HEK293 (cell line): Measurements from ENCODE around the gene PTBP2.
A peak's percentile ranks its signal among the peaks of the same experiment; 100 is the strongest.

ENCODE experiments used
- GLI2 ChIP-seq: fragments of 450-650 bp; formaldehyde crosslinking; IDR thresholded peaks from 2 replicates; pipeline ENCODE4; 2017; ENCODE audit warnings: missing biosample characterization, missing genetic modification characterization, low read depth, borderline replicate concordance
- GLIS1 ChIP-seq: fragments of 450-650 bp; formaldehyde crosslinking; IDR thresholded peaks from 2 replicates; pipeline ENCODE4 v1.5.1; 2016; ENCODE audit warnings: missing biosample characterization, missing genetic modification characterization
- HOXA7 ChIP-seq: sonication (generic); formaldehyde crosslinking; IDR thresholded peaks from 2 replicates; pipeline ENCODE4 v1.8.1; 2022; ENCODE audit warnings: missing genetic modification reagents, borderline replicate concordance
- KLF1 ChIP-seq: fragments of 450-650 bp; formaldehyde crosslinking; IDR thresholded peaks from 2 replicates; pipeline ENCODE4 v1.5.1; 2016; ENCODE audit warnings: missing biosample characterization, missing genetic modification characterization
- PATZ1 ChIP-seq: fragments of 450-650 bp; formaldehyde crosslinking; IDR thresholded peaks from 2 replicates; pipeline ENCODE4 v1.5.1; 2016; ENCODE audit warnings: missing biosample characterization, missing genetic modification characterization
- PRDM1 ChIP-seq: fragments of 450-650 bp; formaldehyde crosslinking; IDR thresholded peaks from 2 replicates; pipeline ENCODE4; 2016; ENCODE audit warnings: missing biosample characterization, missing genetic modification characterization
- YY1 ChIP-seq: fragments of 450-650 bp; formaldehyde crosslinking; IDR thresholded peaks from 2 replicates; pipeline ENCODE4 v1.5.1; 2018; ENCODE audit warnings: missing biosample characterization, missing genetic modification characterization
- ZFHX2 ChIP-seq: fragments of 450-650 bp; formaldehyde crosslinking; conservative IDR thresholded peaks from 2 replicates; pipeline ENCODE4 v1.5.1; 2016; ENCODE audit warnings: missing biosample characterization, missing genetic modification characterization
- ZNF10 ChIP-seq: fragments of 450-650 bp; formaldehyde crosslinking; IDR thresholded peaks from 2 replicates; pipeline ENCODE4 v1.5.1; 2017; ENCODE audit warnings: missing biosample characterization, missing genetic modification characterization
- ZNF132 ChIP-seq: fragments of 450-650 bp; formaldehyde crosslinking; IDR thresholded peaks from 2 replicates; pipeline ENCODE4 v1.5.1; 2017; ENCODE audit warnings: missing biosample characterization, missing genetic modification characterization, borderline replicate concordance
- ZNF174 ChIP-seq: fragments of 450-650 bp; formaldehyde crosslinking; IDR thresholded peaks from 2 replicates; pipeline ENCODE4 v1.5.0; 2017; ENCODE audit warnings: missing biosample characterization, mild to moderate bottlenecking, missing genetic modification characterization
- ZNF302 ChIP-seq: fragments of 450-650 bp; formaldehyde crosslinking; IDR thresholded peaks from 2 replicates; pipeline ENCODE4 v1.5.1; 2016; ENCODE audit warnings: missing biosample characterization, missing genetic modification characterization, low read depth
- ZNF311 ChIP-seq: fragments of 450-650 bp; formaldehyde crosslinking; IDR thresholded peaks from 2 replicates; pipeline ENCODE4 v1.5.1; 2017; ENCODE audit warnings: missing biosample characterization, missing genetic modification characterization, borderline replicate concordance
- ZNF354C ChIP-seq: fragments of 450-650 bp; formaldehyde crosslinking; IDR thresholded peaks from 2 replicates; pipeline ENCODE4 v1.5.1; 2016; ENCODE audit warnings: missing biosample characterization, missing genetic modification characterization, low read depth, borderline replicate concordance
- ZNF394 ChIP-seq: fragments of 450-650 bp; formaldehyde crosslinking; IDR thresholded peaks from 2 replicates; pipeline ENCODE4 v1.5.1; 2016; ENCODE audit warnings: missing biosample characterization, missing genetic modification characterization, mild to moderate bottlenecking, moderate library complexity, borderline replicate concordance
- ZNF426 ChIP-seq: fragments of 450-650 bp; formaldehyde crosslinking; IDR thresholded peaks from 2 replicates; pipeline ENCODE4 v1.5.1; 2017; ENCODE audit warnings: missing biosample characterization, missing genetic modification characterization, mild to moderate bottlenecking, inconsistent platforms, moderate library complexity
- ZNF501 ChIP-seq: fragments of 450-650 bp; formaldehyde crosslinking; IDR thresholded peaks from 2 replicates; pipeline ENCODE4 v1.5.1; 2016; ENCODE audit warnings: missing biosample characterization, missing genetic modification characterization
- ZNF513 ChIP-seq: fragments of 450-650 bp; IDR thresholded peaks from 2 replicates; pipeline ENCODE4 v1.5.1; 2018; ENCODE audit warnings: missing biosample characterization, missing genetic modification characterization
- ZNF529 ChIP-seq: fragments of 450-650 bp; formaldehyde crosslinking; IDR thresholded peaks from 2 replicates; pipeline ENCODE4 v1.5.1; 2017; ENCODE audit warnings: missing genetic modification characterization, missing biosample characterization; ENCODE audit not compliant: insufficient replicate concordance
- ZNF549 ChIP-seq: fragments of 450-650 bp; IDR thresholded peaks from 2 replicates; pipeline ENCODE4 v1.5.1; 2018; ENCODE audit warnings: missing biosample characterization, missing genetic modification characterization, mild to moderate bottlenecking, inconsistent platforms, moderate library complexity
- ZNF558 ChIP-seq: fragments of 450-650 bp; formaldehyde crosslinking; IDR thresholded peaks from 2 replicates; pipeline ENCODE4 v1.5.1; 2016; ENCODE audit warnings: missing biosample characterization, missing genetic modification characterization
- ZNF571 ChIP-seq: fragments of 450-650 bp; formaldehyde crosslinking; IDR thresholded peaks from 2 replicates; pipeline ENCODE4 v1.5.0; 2017; ENCODE audit warnings: missing biosample characterization, missing genetic modification characterization
- ZNF596 ChIP-seq: fragments of 450-650 bp; IDR thresholded peaks from 2 replicates; pipeline ENCODE4 v1.5.0; 2018; ENCODE audit warnings: missing biosample characterization, mild to moderate bottlenecking, missing genetic modification characterization, moderate library complexity
- ZNF610 ChIP-seq: fragments of 450-650 bp; formaldehyde crosslinking; IDR thresholded peaks from 2 replicates; pipeline ENCODE4 v1.5.1; 2016; ENCODE audit warnings: missing biosample characterization, missing genetic modification characterization, borderline replicate concordance
- ZNF670 ChIP-seq: fragments of 450-650 bp; formaldehyde crosslinking; IDR thresholded peaks from 2 replicates; pipeline ENCODE4 v1.5.1; 2016; ENCODE audit warnings: missing biosample characterization, missing genetic modification characterization, low read depth
- ZNF677 ChIP-seq: fragments of 450-650 bp; IDR thresholded peaks from 2 replicates; pipeline ENCODE4 v1.5.0; 2018; ENCODE audit warnings: missing biosample characterization, mild to moderate bottlenecking, missing genetic modification characterization, moderate library complexity
- ZNF76 ChIP-seq: fragments of 450-650 bp; formaldehyde crosslinking; IDR thresholded peaks from 2 replicates; pipeline ENCODE4; 2016; ENCODE audit warnings: low read depth, missing biosample characterization, missing genetic modification characterization, borderline replicate concordance
- ZSCAN16 ChIP-seq: fragments of 450-650 bp; formaldehyde crosslinking; IDR thresholded peaks from 2 replicates; pipeline ENCODE4 v1.5.1; 2016; ENCODE audit warnings: missing biosample characterization, missing genetic modification characterization
- TF ChIP-seq, protein P1 (sequence below): fragments of 450-650 bp; formaldehyde crosslinking; IDR thresholded peaks from 2 replicates; pipeline ENCODE4 v1.5.1; 2017; ENCODE audit warnings: missing biosample characterization, missing genetic modification characterization
- TF ChIP-seq, protein P2 (sequence below): fragments of 450-650 bp; formaldehyde crosslinking; conservative IDR thresholded peaks from 2 replicates; pipeline ENCODE4 v1.5.1; 2016; ENCODE audit warnings: low read depth, missing biosample characterization, missing genetic modification characterization

Gene PTBP2

GRCh38 chr1:96721416-96722160 lies at the start of gene PTBP2 (continued):
- TF ChIP-seq ZNF354C (tag by site-specific recombination) (no peak), ZNF174 (tag by site-specific recombination) (no peak), ZNF571 (tag by site-specific recombination) (no peak), GLIS1 (tag by site-specific recombination) (peak; percentile 42; the same call in 1 of the 2 replicates), ZFHX2 (tag by site-specific recombination) (peak; percentile 97), ZNF311 (tag by site-specific recombination) (no peak), ZNF513 (tag by site-specific recombination) (no peak), ZNF394 (tag by site-specific recombination) (0 out of 2 replicates have a peak, but pooled peaks have one; percentile 12), PATZ1 (tag by site-specific recombination) (peak; percentile 76), ZNF10 (tag by site-specific recombination) (no peak), ZSCAN16 (no peak), ZNF549 (no peak), ZNF501 (tag by site-specific recombination) (no peak), ZNF670 (tag by site-specific recombination) (no peak), ZNF76 (tag by site-specific recombination) (no peak), KLF1 (peak; percentile 51; the same call in 1 of the 2 replicates), ZNF529 (tag by site-specific recombination) (no peak), ZNF302 (tag by site-specific recombination) (no peak), GLI2 (no peak), ZNF426 (no peak), ZNF132 (tag by site-specific recombination) (no peak), ZNF677 (tag by site-specific recombination) (no peak), ZNF596 (tag by site-specific recombination) (no peak), YY1 (tag by site-specific recombination) (peak; percentile 64; the same call in 1 of the 2 replicates), ZNF558 (no peak), ZNF610 (peak; percentile 45; the same call in 1 of the 2 replicates), HOXA7 (CRISPR knock-in tag) (no peak), PRDM1 (tag by site-specific recombination) (no peak)
- TF ChIP-seq, protein P1, sequence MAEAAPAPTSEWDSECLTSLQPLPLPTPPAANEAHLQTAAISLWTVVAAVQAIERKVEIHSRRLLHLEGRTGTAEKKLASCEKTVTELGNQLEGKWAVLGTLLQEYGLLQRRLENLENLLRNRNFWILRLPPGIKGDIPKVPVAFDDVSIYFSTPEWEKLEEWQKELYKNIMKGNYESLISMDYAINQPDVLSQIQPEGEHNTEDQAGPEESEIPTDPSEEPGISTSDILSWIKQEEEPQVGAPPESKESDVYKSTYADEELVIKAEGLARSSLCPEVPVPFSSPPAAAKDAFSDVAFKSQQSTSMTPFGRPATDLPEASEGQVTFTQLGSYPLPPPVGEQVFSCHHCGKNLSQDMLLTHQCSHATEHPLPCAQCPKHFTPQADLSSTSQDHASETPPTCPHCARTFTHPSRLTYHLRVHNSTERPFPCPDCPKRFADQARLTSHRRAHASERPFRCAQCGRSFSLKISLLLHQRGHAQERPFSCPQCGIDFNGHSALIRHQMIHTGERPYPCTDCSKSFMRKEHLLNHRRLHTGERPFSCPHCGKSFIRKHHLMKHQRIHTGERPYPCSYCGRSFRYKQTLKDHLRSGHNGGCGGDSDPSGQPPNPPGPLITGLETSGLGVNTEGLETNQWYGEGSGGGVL (tag by site-specific recombination) = peak; percentile 87
- TF ChIP-seq, protein P2, sequence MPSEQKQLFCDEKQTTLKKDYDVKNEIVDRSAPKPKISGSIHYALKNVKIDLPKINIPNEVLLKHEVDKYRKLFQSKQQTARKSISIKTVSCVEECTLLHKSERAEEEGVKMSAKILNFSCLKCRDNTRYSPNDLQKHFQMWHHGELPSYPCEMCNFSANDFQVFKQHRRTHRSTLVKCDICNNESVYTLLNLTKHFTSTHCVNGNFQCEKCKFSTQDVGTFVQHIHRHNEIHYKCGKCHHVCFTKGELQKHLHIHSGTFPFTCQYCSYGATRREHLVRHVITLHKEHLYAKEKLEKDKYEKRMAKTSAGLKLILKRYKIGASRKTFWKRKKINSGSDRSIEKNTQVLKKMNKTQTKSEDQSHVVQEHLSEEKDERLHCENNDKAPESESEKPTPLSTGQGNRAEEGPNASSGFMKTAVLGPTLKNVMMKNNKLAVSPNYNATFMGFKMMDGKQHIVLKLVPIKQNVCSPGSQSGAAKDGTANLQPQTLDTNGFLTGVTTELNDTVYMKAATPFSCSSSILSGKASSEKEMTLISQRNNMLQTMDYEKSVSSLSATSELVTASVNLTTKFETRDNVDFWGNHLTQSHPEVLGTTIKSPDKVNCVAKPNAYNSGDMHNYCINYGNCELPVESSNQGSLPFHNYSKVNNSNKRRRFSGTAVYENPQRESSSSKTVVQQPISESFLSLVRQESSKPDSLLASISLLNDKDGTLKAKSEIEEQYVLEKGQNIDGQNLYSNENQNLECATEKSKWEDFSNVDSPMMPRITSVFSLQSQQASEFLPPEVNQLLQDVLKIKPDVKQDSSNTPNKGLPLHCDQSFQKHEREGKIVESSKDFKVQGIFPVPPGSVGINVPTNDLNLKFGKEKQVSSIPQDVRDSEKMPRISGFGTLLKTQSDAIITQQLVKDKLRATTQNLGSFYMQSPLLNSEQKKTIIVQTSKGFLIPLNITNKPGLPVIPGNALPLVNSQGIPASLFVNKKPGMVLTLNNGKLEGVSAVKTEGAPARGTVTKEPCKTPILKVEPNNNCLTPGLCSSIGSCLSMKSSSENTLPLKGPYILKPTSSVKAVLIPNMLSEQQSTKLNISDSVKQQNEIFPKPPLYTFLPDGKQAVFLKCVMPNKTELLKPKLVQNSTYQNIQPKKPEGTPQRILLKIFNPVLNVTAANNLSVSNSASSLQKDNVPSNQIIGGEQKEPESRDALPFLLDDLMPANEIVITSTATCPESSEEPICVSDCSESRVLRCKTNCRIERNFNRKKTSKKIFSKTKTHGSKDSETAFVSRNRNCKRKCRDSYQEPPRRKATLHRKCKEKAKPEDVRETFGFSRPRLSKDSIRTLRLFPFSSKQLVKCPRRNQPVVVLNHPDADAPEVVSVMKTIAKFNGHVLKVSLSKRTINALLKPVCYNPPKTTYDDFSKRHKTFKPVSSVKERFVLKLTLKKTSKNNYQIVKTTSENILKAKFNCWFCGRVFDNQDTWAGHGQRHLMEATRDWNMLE (tag by site-specific recombination) = no peak
